Activated naive CD4-positive, alpha-beta T cell treated with anti-CD3 and anti-CD28 coated beads, Interleukin-2, amount 50 U/mL, for 72 hours (primary cell): ENCODE measurements around the gene RPL6. TPM values are rescaled to one million over a fixed set of nuclear protein-coding genes. Genes with fewer than 3 reads are reported as not detected.
"Not testable (repeated sequence)": the region's sequence is repeated elsewhere in the genome, so short reads cannot be mapped to it uniquely, and the experiment has no call there.

Experiments
- ATAC-seq, 2 donors: fragments of 150-1000 bp; cut with Tn5 transposase; 2 replicates each; pipeline ENCODE4 v1.10.0; 2021; ENCODE audit warnings: mild to moderate bottlenecking in 2 of 2, moderate library complexity in 2 of 2
- DNase-seq, 2 donors: peaks; one replicate each; pipeline ENCODE4 v3.0.0; 2021 to 2022; ENCODE audit warnings: low spot score in 2 of 2
- H3K27ac Mint-ChIP-seq, 2 donors: one replicate each; pipeline ENCODE4 v1.8.0; 2022; ENCODE audit warnings: mild to moderate bottlenecking in 2 of 2, mixed read lengths in 2 of 2
- H3K36me3 Mint-ChIP-seq, 2 donors: one replicate each; pipeline ENCODE4 v1.8.0; 2022; ENCODE audit warnings: mixed read lengths in 2 of 2
- H3K9me3 Mint-ChIP-seq, 2 donors: one replicate each; pipeline ENCODE4 v1.8.0; 2022; ENCODE audit warnings: mixed read lengths in 2 of 2
- total RNA-seq, 2 donors: library from RNA; stranded (reverse); gene quantifications; one replicate each; pipeline ENCODE4 v1.2.3, GENCODE V29; 2022

RPL6 gene
- total RNA-seq, 2 donors from 2014 or later = 1,565 to 2,604 TPM

DNA sequence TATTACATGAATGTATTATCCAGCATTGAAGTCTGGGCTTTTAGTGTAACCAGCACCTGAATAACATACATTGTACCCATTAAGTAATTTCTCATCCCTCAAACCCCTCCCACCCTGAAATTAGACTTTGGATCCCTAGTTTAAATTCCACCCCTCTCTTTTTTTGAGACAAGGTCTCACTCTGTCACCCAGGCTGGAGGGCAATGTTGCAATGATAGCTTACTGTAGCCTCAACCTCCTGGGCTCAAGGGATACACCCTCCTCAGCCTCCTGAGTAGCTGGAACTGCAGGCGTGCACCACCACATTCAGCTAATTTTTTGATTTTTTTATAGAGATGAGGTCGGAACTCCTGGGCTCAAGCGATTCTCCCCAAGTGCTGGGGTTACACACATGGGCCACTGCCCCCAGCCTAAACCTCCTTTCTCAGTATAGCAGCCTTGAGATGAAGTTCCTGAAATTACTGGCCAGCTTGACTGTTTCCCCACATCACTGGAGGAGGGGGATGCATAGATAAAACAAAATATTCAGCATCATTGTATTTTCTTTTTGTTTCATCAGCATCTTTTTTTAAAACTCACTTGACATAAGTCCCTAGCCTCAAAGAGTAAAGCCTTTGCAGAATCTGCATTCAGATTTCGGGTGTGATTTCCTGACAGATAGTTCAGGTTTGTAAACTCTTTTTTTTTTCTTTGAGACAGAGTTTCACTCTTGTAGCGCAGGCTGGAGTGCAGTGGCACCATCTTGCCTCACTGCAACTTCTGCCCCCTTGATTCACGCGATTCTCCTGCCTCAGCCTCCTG, 16.4 kb upstream of the RPL6 start:
- H3K36me3 Mint-ChIP-seq = peaks cover 0 to 5% of the 10 kb centered on the region in 2 donors
- H3K9me3 Mint-ChIP-seq = no peaks in the 10 kb centered on the region
- ATAC-seq (no peak), DNase-seq (no peak)
- peak overlapping the region in 1 of 2 donors; percentile 32 for H3K27ac Mint-ChIP-seq

GRCh38 chr12:112424126-112424525, 14.7 kb upstream of the RPL6 start:
- ATAC-seq (no peak), DNase-seq (no peak)
- no peaks in the 10 kb centered on the region for H3K9me3 Mint-ChIP-seq
- H3K36me3 Mint-ChIP-seq = peaks cover 6 to 12% of the 10 kb centered on the region in 2 donors
- H3K27ac Mint-ChIP-seq = peak overlapping the region in 1 of 2 donors; percentile 4

DNA sequence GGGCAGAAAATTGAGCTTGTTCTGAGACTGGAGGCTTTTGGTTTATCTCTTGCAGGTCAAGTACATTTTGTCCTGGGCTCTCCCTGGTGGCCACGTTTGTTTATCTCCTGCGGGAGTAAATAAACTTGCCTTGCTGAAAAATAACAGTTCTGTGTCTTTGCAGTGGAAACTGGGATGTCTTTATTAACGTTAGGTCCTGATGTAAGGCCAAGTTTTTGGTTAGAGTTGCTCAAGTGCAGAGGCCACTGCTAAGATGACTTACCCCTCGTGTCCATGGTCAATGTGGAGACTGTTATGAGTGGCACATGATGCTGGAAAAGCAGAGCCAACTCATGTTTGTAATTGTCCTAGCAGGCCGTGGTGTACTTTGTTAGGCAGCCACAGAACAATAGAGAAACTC, 13.1 kb upstream of the RPL6 start:
- Mint-ChIP-seq H3K36me3 (peaks cover 12 to 19% of the 10 kb centered on the region in 2 donors), H3K27ac (peak overlapping the region in 1 of 2 donors; percentile 26), H3K9me3 (no peaks in the 10 kb centered on the region)
- DNase-seq (no peak), ATAC-seq (no peak)

DNA sequence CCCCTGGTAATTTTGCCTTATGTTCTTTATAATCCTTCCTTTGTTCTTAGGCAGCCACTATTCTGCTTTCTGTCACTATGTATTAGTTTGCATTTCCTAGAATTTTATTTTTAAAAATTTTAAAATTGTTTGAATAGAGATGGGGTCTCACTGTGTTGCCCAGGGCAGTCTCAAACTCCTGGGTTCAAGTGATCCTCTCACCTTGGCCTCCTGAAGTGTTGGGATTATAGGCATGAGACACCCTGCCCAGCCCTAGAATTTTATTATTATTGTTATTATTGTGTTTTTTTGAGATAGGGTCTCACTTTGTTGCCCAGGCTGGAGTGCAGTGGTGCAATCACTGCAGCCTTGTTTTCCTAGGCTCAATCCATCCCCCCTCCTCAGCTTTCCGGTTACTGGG, 12.0 kb upstream of the RPL6 start:
- H3K27ac Mint-ChIP-seq = no peak overlapping the region
- peaks cover 12 to 19% of the 10 kb centered on the region in 2 donors for H3K36me3 Mint-ChIP-seq
- DNase-seq (no peak), ATAC-seq (no peak)
- no peaks in the 10 kb centered on the region for H3K9me3 Mint-ChIP-seq

GRCh38 chr12:112420740-112421139, 11.3 kb upstream of the RPL6 start:
- no peak for ATAC-seq
- DNase-seq = no peak
- H3K27ac Mint-ChIP-seq = peak overlapping the region in 1 of 2 donors; percentile 99
- H3K36me3 Mint-ChIP-seq = peaks cover 12 to 19% of the 10 kb centered on the region in 2 donors
- no peaks in the 10 kb centered on the region for H3K9me3 Mint-ChIP-seq

GRCh38 chr12:112419297-112420133, 10.1 kb upstream of the RPL6 start:
- H3K36me3 Mint-ChIP-seq = peaks cover 12 to 19% of the 10 kb centered on the region in 2 donors
- H3K27ac Mint-ChIP-seq = peak overlapping the region; percentile 99
- no peak for DNase-seq
- peak in 1 of 2 donors; percentile 47 for ATAC-seq
- no peaks in the 10 kb centered on the region for H3K9me3 Mint-ChIP-seq

GRCh38 chr12:112418608-112419296, 9.3 kb upstream of the RPL6 start, which contains the start of gene PTPN11:
PTPN11 (plus strand) TSS chr12:112418947; CDS start chr12:112419112, 165 bp downstream.
- H3K9me3 Mint-ChIP-seq = no peaks in the 10 kb centered on the region
- H3K27ac Mint-ChIP-seq = peak within 1 kb of the TSS; percentile 99
- ATAC-seq (peak; percentile 84 to 91), DNase-seq (peak; percentile 89 to 90)
- H3K36me3 Mint-ChIP-seq = peaks cover 12 to 19% of the 10 kb centered on the region in 2 donors

GRCh38 chr12:112418273-112418607, 8.8 kb upstream of the RPL6 start:
- no peaks in the 10 kb centered on the region for H3K9me3 Mint-ChIP-seq
- peaks cover 12 to 19% of the 10 kb centered on the region in 2 donors for H3K36me3 Mint-ChIP-seq
- DNase-seq = no peak
- peak in 1 of 2 donors; percentile 2 for ATAC-seq
- peak overlapping the region; percentile 99 for H3K27ac Mint-ChIP-seq

DNA sequence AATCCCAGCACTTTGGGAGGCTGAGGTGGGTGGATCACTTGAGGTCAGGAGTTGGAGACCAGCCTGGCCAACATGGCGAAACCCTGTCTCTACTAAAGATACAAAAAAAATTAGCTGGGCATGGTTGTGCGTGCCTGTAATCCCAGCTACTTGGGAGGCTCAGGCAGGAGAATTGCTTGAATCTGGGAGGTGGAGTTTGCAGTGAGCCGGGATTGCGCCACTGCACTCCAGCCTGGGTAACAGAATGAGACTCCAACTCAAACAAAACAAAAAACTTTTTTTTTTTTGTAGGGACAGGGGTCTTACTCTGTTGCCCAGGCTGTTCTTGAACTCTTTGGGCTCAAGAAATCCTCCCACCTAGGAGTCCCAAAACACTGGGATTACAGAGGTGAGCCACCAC, 6.1 kb upstream of the RPL6 start:
- H3K27ac Mint-ChIP-seq, ATAC-seq, DNase-seq, H3K9me3 Mint-ChIP-seq: not testable (repeated sequence)
- H3K36me3 Mint-ChIP-seq = peaks cover 12 to 14% of the 10 kb centered on the region in 2 donors

GRCh38 chr12:112413855-112414625, 4.6 kb upstream of the RPL6 start:
- Mint-ChIP-seq H3K9me3 (no peaks in the 10 kb centered on the region), H3K36me3 (peaks cover 11 to 12% of the 10 kb centered on the region in 2 donors), H3K27ac (no peak overlapping the region)
- DNase-seq (no peak), ATAC-seq (no peak)

- ATAC-seq (no peak), DNase-seq (no peak)
- H3K36me3 Mint-ChIP-seq = peaks cover 38 to 39% of the 10 kb centered on the region in 2 donors
- peak overlapping the region; percentile 98 to 100 for H3K27ac Mint-ChIP-seq
- no peaks in the 10 kb centered on the region for H3K9me3 Mint-ChIP-seq
Measured at GRCh38 chr12:112409906-112410244, 470 bp upstream of the RPL6 start.

DNA sequence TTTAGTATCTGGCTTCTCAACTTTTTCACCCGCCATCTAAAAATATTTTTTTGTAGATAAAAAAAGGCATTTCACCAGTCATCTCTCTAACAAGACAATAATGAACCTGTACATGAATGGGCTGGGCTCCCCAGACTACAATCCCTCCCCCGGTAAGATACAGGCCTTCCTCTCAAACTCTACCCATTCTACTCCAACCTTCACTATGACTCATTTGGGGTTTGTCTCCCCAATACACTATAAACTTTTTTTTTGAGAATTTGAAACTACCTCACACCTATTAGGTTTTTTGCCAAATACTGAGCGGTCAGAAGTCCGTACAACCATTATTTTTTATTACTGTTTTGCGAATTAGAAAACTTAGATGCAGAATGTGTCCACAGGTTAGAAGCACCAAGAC, 784 bp downstream of the RPL6 start:
- DNase-seq (no peak), ATAC-seq (peak; percentile 26 to 50)
- peak overlapping the region; percentile 98 to 100 for H3K27ac Mint-ChIP-seq
- peaks cover 39 to 45% of the 10 kb centered on the region in 2 donors for H3K36me3 Mint-ChIP-seq
- no peaks in the 10 kb centered on the region for H3K9me3 Mint-ChIP-seq

DNA sequence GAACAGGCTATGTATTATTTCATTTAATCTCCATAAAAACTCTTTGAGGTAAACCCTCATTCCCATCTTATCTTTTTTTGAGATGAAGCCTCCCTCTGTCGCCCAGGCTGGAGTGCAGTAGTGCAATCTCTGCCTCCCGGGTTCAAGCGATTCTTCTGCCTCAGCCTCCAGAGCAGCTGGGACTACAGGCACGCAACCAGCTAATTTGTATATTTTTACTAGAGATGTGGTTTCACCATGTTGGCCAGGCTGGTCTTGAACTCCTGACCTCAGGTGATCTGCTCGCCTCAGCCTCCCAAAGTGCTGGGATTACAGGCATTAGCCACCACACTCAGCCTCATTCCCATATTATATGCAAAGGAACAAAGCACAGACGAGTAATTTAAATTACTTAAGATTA, 1.7 kb downstream of the RPL6 start:
- peaks cover 39 to 45% of the 10 kb centered on the region in 2 donors for H3K36me3 Mint-ChIP-seq
- DNase-seq, ATAC-seq, H3K9me3 Mint-ChIP-seq: not testable (repeated sequence)
- peak overlapping the region; percentile 98 to 100 for H3K27ac Mint-ChIP-seq

DNA sequence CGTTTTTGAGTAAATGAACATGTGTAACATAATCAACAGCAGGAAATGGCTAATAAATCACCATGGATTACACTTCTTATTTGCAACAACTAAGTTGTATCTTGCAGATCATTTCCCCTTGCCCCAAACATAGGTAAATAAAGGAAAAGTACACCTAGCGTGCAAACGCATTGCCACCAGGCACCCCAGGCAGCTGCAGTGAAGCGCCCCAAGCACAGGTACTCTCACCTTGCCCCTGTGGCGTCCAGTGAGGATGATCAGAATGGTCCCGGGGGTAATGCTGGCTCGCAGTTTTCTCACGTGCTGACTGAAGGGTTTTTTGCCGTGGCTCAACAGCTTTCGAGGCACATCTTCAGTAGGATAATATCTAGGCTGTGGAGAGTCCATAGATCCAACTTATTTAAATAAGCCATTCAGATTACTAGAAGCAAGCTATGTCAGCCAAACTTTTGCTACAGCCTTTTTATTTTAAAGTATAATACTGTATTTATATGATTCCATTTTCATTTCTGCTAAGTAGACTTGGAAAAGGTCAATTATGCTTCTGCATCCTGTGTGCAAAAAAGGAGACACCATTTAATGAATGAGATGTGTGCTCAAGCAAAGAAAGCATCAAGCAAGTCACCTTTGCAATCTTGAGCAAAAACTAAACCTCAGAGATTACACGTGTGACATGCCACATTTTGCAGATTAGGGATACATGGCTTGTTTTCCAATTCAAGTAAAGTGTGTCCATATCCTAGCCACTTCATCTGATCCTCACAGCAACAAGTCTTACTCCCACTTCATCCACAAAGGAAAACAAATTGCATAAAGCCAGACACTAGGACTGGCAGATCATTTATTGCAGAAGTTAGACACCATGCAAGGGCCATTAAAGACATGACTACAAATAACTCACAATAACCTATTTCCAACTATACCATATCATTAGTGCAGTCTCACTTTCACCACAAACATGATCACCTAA, 2.6 kb downstream of the RPL6 start:
- ATAC-seq (no peak), DNase-seq (no peak)
- H3K36me3 Mint-ChIP-seq = peaks cover 39 to 45% of the 10 kb centered on the region in 2 donors
- peak overlapping the region in 1 of 2 donors; percentile 53 for H3K27ac Mint-ChIP-seq
- no peaks in the 10 kb centered on the region for H3K9me3 Mint-ChIP-seq

DNA sequence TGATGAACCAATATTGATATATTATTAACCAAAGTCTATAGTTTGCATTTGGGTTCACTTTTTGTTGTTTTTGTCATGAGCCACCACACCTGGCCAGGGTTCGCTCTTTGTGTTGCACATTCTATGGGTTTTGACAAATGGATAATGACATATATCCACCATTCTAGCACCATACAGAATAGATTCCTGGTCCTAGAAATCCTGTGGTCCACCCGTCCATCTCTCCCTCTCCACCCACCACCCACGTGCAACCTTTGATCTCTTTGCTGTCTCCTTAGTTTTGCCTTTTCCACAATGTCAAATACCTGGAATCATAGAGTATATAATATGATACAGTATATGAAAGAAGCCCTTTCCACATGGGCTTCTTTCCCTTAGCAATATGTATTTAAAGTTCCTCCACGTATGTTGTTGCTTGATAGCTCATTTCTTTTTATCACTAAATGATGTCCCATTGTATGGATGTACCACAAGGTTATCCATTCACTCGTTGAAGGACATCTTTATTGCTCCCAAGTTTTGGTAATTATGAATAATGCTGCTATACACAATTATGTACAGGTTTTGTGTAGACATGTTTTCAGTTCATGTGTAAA, 7.4 kb downstream of the RPL6 start:
- peak in 1 of 2 donors; percentile 27 for ATAC-seq
- no peak overlapping the region for H3K27ac Mint-ChIP-seq
- H3K36me3 Mint-ChIP-seq = peaks cover 13 to 19% of the 10 kb centered on the region in 2 donors

More for the DNA sequence above, 7.4 kb downstream of the RPL6 start:
- H3K9me3 Mint-ChIP-seq = no peaks in the 10 kb centered on the region
- no peak for DNase-seq
